WERI-Rb-1 (cell line): ENCODE data around the gene FFAR2.

Source experiments
- DNase-seq: peaks from one replicate; pipeline ENCODE4 v3.0.0-alpha.2; 2020
- H3K27ac ChIP-seq: fragments of 250-450 bp; sonication (Bioruptor Pico); 2 replicates; pipeline ENCODE4 v1.5.1; 2020; ENCODE audit warnings: mild to moderate bottlenecking, moderate library complexity
- H3K27me3 ChIP-seq: fragments of 250-450 bp; sonication (Bioruptor Pico); 2 replicates; pipeline ENCODE4 v1.5.1; 2021; ENCODE audit warnings: mild to moderate bottlenecking, low read depth, moderate library complexity; ENCODE audit not compliant: insufficient read depth, severe bottlenecking
- H3K36me3 ChIP-seq: fragments of 250-450 bp; sonication (Bioruptor Pico); 2 replicates; pipeline ENCODE4 v1.5.1; 2020; ENCODE audit warnings: mild to moderate bottlenecking, moderate library complexity
- H3K4me3 ChIP-seq: 2 replicates; pipeline ENCODE4 v1.5.1; 2011; ENCODE audit warnings: low read depth, mild to moderate bottlenecking, control low read depth, low read length
- H3K9me3 ChIP-seq: fragments of 250-450 bp; sonication (Bioruptor Pico); 2 replicates; pipeline ENCODE4 v1.5.1; 2021; ENCODE audit warnings: mild to moderate bottlenecking, moderate library complexity; ENCODE audit not compliant: severe bottlenecking
- TF ChIP-seq, protein P1 (sequence below): IDR thresholded peaks from 2 replicates; pipeline ENCODE4 v1.5.1; 2011; ENCODE audit warnings: low read depth, mild to moderate bottlenecking, control low read depth, inconsistent platforms, low read length

FFAR2 gene

DNA sequence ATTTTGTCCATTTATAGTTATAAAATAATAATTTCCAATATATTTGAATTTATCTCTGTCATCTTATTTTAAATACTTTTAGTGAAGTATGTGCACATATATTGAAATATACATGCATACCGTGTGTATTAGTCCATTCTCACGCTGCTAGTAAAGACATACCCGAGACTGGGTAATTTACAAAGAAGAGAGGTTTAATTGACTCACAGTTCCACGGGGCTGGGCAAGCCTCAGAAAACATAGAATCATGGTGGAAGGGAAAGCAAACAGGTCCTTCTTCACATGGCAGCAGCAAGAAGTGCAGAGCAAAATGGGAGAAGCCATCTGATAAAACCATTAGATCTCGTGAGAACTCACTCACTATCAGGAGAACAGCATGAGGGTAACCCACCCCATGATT is 37.6 kb upstream of the FFAR2 start:
- Histone ChIP-seq H3K27ac (no peak overlapping the region), H3K27me3 (no peaks in the 10 kb centered on the region)
- TF ChIP-seq, protein P1, sequence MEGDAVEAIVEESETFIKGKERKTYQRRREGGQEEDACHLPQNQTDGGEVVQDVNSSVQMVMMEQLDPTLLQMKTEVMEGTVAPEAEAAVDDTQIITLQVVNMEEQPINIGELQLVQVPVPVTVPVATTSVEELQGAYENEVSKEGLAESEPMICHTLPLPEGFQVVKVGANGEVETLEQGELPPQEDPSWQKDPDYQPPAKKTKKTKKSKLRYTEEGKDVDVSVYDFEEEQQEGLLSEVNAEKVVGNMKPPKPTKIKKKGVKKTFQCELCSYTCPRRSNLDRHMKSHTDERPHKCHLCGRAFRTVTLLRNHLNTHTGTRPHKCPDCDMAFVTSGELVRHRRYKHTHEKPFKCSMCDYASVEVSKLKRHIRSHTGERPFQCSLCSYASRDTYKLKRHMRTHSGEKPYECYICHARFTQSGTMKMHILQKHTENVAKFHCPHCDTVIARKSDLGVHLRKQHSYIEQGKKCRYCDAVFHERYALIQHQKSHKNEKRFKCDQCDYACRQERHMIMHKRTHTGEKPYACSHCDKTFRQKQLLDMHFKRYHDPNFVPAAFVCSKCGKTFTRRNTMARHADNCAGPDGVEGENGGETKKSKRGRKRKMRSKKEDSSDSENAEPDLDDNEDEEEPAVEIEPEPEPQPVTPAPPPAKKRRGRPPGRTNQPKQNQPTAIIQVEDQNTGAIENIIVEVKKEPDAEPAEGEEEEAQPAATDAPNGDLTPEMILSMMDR, result no peak

DNA sequence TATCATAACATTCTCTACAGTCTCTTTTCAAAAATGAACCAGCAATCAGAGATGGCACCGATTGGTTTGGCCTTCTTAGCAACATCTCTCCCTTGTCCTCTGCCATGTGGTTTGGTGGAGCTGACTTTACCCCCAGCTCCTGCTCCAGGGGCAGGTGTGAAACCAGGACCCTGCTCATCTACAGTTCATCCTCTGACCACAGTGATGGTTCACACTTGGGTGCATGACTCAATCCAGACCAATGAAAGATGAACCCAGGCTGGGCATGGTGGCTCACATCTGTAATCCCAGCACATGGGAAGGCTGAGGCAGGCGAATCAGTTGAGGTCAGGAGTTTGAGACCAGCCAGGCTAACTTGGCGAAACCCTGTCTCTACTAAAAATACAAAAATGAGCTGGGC is 33.6 kb upstream of the FFAR2 start:
- TF ChIP-seq, protein P1, result no peak
- no peak overlapping the region for H3K4me3 ChIP-seq
- no peaks in the 10 kb centered on the region for H3K9me3 ChIP-seq
- DNase-seq, result no peak
- H3K27ac ChIP-seq, result no peak overlapping the region
- H3K27me3 ChIP-seq, result no peaks in the 10 kb centered on the region
- no peaks in the 10 kb centered on the region for H3K36me3 ChIP-seq

More for the DNA sequence above, 37.6 kb upstream of the FFAR2 start:
- Histone ChIP-seq H3K4me3 (no peak overlapping the region), H3K36me3 (no peaks in the 10 kb centered on the region), H3K9me3 (no peaks in the 10 kb centered on the region)
- no peak for DNase-seq

DNA sequence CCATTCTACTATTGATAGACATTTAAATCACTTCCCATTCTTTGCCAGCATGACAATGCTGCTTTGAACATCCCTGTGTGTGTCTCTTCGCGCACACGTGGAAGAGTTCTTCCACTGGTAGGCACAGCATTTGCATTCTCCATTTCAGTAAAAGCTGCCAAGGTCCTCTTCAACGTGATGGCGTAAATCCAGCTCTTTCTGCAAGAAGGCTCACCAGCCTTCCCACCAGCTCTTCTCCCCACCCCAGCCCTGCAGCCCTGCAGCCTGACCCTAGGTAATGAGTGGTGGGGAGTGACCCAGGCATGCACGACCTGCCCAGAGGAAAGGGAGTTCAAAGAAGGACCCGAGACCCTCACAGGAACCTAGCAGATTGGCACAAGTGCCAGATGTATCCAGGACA is 31.7 kb upstream of the FFAR2 start:
- Histone ChIP-seq H3K27me3 (no peaks in the 10 kb centered on the region), H3K36me3 (no peaks in the 10 kb centered on the region), H3K9me3 (no peaks in the 10 kb centered on the region), H3K27ac (no peak overlapping the region), H3K4me3 (no peak overlapping the region)
- no peak for DNase-seq
- TF ChIP-seq, protein P1, result no peak

DNA sequence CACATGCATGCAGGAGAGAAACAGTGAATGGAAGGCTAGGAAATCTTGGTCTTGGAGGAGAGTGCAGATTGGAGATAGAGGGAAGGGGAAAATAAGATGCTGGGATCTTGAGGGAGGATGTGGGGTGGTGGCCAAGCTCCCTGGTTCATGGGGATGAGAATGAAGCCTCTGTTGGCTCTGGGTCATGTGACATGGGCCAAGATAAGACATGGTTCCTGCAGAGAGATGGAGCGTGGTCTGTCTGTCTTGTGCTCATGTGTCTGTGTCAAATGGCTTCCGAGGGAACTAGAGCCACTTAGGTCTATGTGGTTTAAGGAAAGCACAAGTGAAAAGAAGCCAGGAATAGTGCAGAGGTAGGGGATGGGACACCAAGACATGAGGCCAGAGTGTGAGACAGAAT is 30.8 kb upstream of the FFAR2 start:
- no peak overlapping the region for H3K4me3 ChIP-seq
- H3K27ac ChIP-seq, result no peak overlapping the region
- no peaks in the 10 kb centered on the region for H3K9me3 ChIP-seq
- no peaks in the 10 kb centered on the region for H3K27me3 ChIP-seq
- TF ChIP-seq, protein P1, result no peak
- DNase-seq, result no peak
- no peaks in the 10 kb centered on the region for H3K36me3 ChIP-seq

DNA sequence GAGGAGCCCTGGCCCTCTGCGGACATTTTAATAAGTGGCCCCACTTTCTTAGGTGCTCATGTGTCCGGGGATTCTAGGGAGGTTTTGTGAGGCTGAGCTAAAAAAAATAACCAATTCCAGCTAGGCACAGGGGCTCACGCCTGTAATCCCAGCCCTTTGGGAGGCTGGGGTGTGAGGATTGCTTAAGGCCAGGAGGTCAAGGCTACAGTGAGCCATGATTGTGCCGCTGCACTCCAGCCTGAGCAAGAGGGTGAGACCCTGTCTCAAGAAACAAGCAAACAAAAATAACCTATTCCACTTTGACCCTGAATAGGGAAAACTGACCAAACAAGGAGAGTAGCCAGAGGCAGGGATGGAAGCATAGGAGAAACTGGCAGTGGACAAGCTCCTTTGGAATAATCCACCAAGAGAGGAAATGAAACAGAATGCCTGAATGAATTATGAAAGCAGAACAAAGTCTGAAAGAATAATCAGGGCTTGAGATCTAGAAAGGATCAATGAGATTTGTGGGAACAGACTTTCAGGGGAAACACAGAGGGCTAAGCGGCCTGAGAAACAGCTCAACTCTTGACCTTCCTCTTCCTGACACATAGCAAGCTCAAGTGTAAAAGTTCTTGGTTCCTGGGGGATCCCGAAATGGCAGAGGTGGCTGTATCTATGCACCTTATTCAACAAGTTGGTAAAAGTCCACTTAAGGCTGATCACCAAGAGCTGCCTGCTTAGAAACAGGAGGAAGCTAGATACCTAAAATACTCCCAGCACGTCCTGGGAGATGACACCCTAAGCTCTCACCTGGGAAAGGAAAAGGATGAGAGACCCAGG is 30.1 kb upstream of the FFAR2 start:
- Histone ChIP-seq H3K27ac (no peak overlapping the region), H3K27me3 (no peaks in the 10 kb centered on the region), H3K36me3 (no peaks in the 10 kb centered on the region), H3K4me3 (no peak overlapping the region), H3K9me3 (no peaks in the 10 kb centered on the region)
- DNase-seq, result no peak
- TF ChIP-seq, protein P1, result no peak

DNA sequence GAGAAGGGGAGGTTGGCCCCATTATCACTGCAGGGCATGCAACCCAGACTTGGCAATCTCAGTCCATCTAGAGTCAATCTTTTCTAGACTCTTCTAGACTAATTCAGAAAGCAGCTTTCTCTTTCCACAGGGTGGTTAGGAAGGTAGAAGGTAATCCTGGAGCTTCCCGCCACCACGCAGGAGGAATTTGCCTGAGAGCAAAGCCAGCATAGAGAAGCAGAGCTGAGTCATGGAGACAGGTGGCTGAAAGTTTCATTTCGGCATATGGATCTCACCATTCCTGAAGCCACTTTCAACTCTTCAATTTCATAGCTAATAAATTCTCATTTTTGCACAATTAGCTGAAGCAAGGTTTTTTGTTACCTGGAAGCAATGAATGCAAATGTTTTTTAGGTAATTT is 29.0 kb upstream of the FFAR2 start:
- no peaks in the 10 kb centered on the region for H3K36me3 ChIP-seq
- DNase-seq, result no peak
- H3K9me3 ChIP-seq, result no peaks in the 10 kb centered on the region
- H3K27ac ChIP-seq, result no peak overlapping the region
- no peaks in the 10 kb centered on the region for H3K27me3 ChIP-seq
- H3K4me3 ChIP-seq, result no peak overlapping the region
- TF ChIP-seq, protein P1, result no peak
